Parathyroid adenoma (tissue), 2 donors: ENCODE data around the gene TMEM158.

Experiments used
- H2AFZ ChIP-seq: fragments of 300-600 bp; sonication (generic); one replicate; pipeline ENCODE4 v1.7.0; 2017; ENCODE audit warnings: antibody characterized with exemption, mild to moderate bottlenecking
- H3K27ac ChIP-seq: fragments of 300-600 bp; sonication (generic); one replicate; pipeline ENCODE4 v1.7.0; 2017
- H3K27me3 ChIP-seq: fragments of 300-600 bp; sonication (generic); one replicate; pipeline ENCODE4 v1.7.0; 2017; ENCODE audit warnings: low read length; ENCODE audit not compliant: control insufficient read depth, insufficient read depth
- H3K36me3 ChIP-seq: fragments of 300-600 bp; sonication (generic); one replicate; pipeline ENCODE4 v1.7.0; 2017; ENCODE audit warnings: low read length; ENCODE audit not compliant: control insufficient read depth, insufficient read depth
- H3K4me1 ChIP-seq: fragments of 300-600 bp; sonication (generic); one replicate; pipeline ENCODE4 v1.7.0; 2017; ENCODE audit warnings: control low read depth
- H3K4me2 ChIP-seq: fragments of 300-600 bp; sonication (generic); one replicate; pipeline ENCODE4 v1.7.0; 2017; ENCODE audit warnings: low read length
- H3K4me3 ChIP-seq: fragments of 300-600 bp; sonication (generic); one replicate; pipeline ENCODE4 v1.7.0; 2017; ENCODE audit warnings: low read depth, low read length
- H3K79me2 ChIP-seq: fragments of 300-600 bp; sonication (generic); one replicate; pipeline ENCODE4 v1.7.0; 2017; ENCODE audit warnings: control low read depth
- H3K9ac ChIP-seq: fragments of 300-600 bp; sonication (generic); one replicate; pipeline ENCODE4 v1.7.0; 2017; ENCODE audit warnings: mild to moderate bottlenecking
- H3K9me3 ChIP-seq: fragments of 300-600 bp; sonication (generic); one replicate; pipeline ENCODE4 v1.7.0; 2017; ENCODE audit warnings: low read length; ENCODE audit not compliant: control insufficient read depth
- TF ChIP-seq, protein P1 (sequence below): fragments of 300-600 bp; sonication (generic); IDR thresholded peaks from one replicate; pipeline ENCODE4 v1.7.0; 2017; ENCODE audit warnings: antibody characterized with exemption, mild to moderate bottlenecking
- donor health status: primary hyperparathyroidism.

The TMEM158 gene

DNA sequence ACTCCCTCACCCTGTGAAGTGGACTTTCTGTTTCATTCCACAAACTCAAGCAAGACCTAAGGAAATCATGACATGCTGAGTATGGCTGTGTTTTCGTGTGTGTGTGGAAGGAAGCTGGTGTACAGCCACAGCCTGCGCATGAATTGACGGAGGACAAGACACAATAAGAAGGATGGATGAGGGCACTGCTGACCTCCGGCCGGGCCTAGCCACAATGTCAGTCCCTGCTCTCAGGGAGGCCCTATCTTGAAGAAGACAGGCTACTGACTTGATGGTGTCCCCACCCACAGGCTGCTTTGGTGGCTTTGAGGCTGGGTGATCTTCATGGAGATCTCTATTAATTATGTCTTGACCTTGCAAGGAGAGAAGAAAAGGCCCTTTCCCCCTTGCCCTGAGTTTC lies 40.6 kb downstream of the TMEM158 start:
- TF ChIP-seq, protein P1, sequence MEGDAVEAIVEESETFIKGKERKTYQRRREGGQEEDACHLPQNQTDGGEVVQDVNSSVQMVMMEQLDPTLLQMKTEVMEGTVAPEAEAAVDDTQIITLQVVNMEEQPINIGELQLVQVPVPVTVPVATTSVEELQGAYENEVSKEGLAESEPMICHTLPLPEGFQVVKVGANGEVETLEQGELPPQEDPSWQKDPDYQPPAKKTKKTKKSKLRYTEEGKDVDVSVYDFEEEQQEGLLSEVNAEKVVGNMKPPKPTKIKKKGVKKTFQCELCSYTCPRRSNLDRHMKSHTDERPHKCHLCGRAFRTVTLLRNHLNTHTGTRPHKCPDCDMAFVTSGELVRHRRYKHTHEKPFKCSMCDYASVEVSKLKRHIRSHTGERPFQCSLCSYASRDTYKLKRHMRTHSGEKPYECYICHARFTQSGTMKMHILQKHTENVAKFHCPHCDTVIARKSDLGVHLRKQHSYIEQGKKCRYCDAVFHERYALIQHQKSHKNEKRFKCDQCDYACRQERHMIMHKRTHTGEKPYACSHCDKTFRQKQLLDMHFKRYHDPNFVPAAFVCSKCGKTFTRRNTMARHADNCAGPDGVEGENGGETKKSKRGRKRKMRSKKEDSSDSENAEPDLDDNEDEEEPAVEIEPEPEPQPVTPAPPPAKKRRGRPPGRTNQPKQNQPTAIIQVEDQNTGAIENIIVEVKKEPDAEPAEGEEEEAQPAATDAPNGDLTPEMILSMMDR, result no peak
- H3K27ac ChIP-seq, result no peak overlapping the region
- no peak overlapping the region for H2AFZ ChIP-seq
- H3K36me3 ChIP-seq, result no peaks in the 10 kb centered on the region
- H3K79me2 ChIP-seq, result no peaks in the 10 kb centered on the region
- H3K4me3 ChIP-seq, result no peak overlapping the region
- H3K4me2 ChIP-seq, result no peak overlapping the region
- H3K4me1 ChIP-seq, result peaks cover 4% of the 10 kb centered on the region
- H3K27me3 ChIP-seq, result no peaks in the 10 kb centered on the region
- no peaks in the 10 kb centered on the region for H3K9me3 ChIP-seq
- no peak overlapping the region for H3K9ac ChIP-seq

DNA sequence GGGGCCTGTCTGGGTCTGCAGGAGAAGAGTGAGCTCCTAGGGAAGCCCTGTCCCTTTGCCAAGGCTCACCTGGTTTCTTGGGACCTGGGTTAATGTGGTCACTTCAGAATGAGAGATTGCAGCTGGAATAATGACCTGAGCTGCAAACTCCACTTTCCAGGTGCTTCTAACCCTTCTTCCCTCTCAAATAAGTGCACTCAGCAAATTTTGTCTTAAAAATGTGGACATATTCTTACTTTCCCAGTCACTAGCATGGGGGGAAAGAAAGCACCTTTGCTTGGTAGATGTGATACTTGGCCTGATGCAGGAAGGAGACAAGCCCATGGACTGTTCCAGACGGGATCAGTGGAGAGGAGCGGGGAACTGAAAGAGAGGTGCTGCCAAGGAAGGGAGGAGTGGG lies 41.0 kb downstream of the TMEM158 start:
- Histone ChIP-seq H3K79me2 (no peaks in the 10 kb centered on the region), H3K36me3 (no peaks in the 10 kb centered on the region), H3K4me1 (peaks cover 4% of the 10 kb centered on the region), H2AFZ (no peak overlapping the region), H3K4me3 (no peak overlapping the region), H3K9ac (no peak overlapping the region), H3K27me3 (no peaks in the 10 kb centered on the region), H3K9me3 (no peaks in the 10 kb centered on the region), H3K27ac (no peak overlapping the region), H3K4me2 (no peak overlapping the region)
- TF ChIP-seq, protein P1, result no peak

DNA sequence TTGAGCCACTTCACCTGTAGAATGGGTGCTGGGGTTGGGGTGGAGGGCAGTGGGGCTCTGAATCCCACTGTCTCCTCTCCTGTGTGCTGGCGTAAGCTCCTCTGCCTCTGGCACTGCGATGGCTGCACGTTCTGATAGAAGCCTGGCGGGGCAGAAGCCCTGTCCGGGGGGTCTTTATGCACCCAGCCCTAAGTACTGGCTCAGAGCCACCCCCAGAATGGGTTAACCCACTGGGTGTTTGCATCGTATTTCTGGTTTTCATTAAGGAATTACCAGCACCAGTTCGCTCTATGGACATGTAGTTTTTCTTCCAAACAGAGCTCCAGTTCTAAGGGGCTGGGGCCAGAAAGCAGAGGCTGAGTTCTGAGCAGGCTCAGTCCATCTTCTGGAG lies 42.2 kb downstream of the TMEM158 start:
- Histone ChIP-seq H3K4me1 (peaks cover 4% of the 10 kb centered on the region), H3K79me2 (no peaks in the 10 kb centered on the region), H3K9ac (no peak overlapping the region), H3K36me3 (no peaks in the 10 kb centered on the region), H3K27ac (no peak overlapping the region), H2AFZ (no peak overlapping the region), H3K4me3 (no peak overlapping the region), H3K27me3 (no peaks in the 10 kb centered on the region), H3K9me3 (no peaks in the 10 kb centered on the region), H3K4me2 (no peak overlapping the region)
- TF ChIP-seq, protein P1, result no peak

DNA sequence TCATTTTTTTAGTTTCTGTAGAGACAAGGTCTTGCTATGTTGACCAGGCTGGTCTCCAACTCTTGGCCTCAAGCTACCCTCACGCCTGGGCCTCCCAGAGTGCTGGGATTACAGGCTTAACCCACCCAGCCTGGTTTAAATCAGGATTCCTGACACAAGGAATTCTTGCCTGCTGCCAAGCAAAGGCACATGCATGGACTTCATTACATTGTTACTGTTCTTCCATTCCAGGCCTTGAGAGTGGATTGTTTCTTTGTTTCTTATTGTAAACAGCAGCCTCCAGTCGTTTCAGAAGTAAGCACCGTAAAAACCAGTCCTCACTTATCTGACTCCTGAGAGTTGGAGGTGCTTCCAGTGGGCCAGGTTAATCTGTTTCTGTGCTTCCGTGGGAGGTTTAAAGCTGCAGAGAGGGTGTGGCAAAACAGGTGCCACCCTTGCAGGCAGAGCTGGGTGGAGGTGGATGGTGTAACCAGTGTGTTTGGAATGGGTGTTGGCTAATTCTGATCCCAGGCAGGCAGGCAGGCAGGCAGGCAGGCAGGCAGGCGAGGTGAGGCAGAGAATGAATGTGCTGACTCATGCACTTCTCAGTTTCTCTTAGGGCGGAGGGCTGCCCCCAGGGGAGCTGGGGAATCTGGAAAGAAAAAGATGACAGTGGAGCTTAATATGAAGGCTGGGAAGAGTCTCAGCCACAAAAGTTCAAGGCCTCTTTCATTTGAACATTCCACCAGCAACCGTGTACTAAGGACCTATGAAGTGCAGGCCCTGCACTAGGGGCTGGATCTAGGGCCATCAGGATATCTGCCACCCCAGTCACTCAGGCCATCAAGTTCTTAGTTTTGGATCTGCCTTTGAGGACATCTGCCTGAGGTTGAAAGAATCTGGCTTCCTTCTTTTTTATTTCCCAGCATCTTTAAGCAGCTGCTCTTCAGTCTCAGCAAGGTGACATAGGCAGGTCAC lies 42.9 kb downstream of the TMEM158 start:
- no peak overlapping the region for H3K4me3 ChIP-seq
- no peaks in the 10 kb centered on the region for H3K9me3 ChIP-seq
- peak overlapping the region; percentile 19 for H2AFZ ChIP-seq
- no peaks in the 10 kb centered on the region for H3K79me2 ChIP-seq
- no peak overlapping the region for H3K27ac ChIP-seq
- peaks cover 4% of the 10 kb centered on the region for H3K4me1 ChIP-seq
- TF ChIP-seq, protein P1, result no peak
- peak overlapping the region; percentile 14 for H3K4me2 ChIP-seq
- no peak overlapping the region for H3K9ac ChIP-seq
- H3K36me3 ChIP-seq, result no peaks in the 10 kb centered on the region
- no peaks in the 10 kb centered on the region for H3K27me3 ChIP-seq

DNA sequence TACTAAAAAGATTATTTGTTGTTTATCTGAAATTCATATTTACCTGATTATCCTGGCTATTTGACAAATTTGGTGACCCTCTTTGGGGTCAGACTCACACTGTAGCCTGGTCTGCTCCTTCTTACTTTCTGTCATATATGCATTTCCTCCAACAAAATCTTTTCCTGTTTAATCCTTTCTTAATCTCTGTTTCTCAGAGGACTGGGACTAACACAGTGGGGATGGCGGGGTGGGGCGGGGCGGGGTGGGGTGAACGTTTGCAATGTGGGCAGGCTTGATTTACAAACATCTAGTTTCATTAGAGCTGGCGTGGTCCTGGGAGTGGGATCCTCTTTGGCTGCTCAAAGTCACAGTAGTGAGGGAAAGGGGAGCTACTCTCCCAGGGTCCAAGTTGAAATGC lies 44.6 kb downstream of the TMEM158 start:
- Histone ChIP-seq H3K9me3 (no peaks in the 10 kb centered on the region), H3K79me2 (no peaks in the 10 kb centered on the region), H3K4me2 (no peak overlapping the region), H3K36me3 (no peaks in the 10 kb centered on the region), H3K27me3 (no peaks in the 10 kb centered on the region), H2AFZ (no peak overlapping the region), H3K4me1 (peaks cover 4% of the 10 kb centered on the region), H3K4me3 (no peak overlapping the region), H3K27ac (no peak overlapping the region), H3K9ac (no peak overlapping the region)
- TF ChIP-seq, protein P1, result no peak
